ENCODE results near the gene TRIM66.

TRIM66 gene

DNA sequence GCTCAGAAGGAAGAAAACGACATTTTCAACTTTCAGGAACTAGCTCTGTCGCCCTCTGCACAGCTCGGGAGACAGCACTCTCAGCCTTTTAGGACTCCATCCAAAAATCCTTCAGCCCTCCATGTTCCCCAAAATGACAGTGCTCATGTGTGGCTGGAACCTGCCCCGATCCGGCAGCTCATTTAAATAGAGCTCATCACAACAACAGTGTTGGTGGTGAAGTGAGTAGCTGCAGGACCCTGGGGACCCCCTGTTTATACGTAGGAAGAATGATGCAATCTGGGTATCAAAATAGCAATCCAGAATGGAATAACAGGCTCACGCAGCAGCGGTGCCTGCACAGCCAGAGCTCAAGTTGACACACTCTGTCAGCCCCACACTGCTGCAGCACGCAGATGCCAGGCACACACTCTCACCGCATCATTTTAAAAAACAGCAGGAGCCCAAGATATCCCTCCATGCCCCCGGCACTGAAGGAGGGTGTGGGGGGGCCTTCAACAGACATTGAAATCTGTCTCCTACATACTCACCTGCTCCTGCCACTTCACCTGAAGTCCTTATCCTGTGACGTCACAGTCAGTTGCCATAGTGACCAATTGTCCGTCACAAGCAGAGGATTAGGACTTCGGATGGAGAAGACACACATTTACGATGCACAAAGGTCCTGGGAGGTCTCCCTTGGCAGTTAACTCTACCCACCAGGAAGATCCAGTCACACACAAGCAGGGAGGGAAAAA lies 24.0 kb downstream of the TRIM66 start:
- ATAC-seq (no peak), DNase-seq (ENCODE audit: low spot score in 2 of 2) (no peak)
- no peak overlapping the region for H3K27ac Mint-ChIP-seq
- H3K4me1 Mint-ChIP-seq: no peaks in the 10 kb centered on the region
- H3K36me3 Mint-ChIP-seq: peaks cover 5% of the 10 kb centered on the region
- H3K9me3 Mint-ChIP-seq: no peaks in the 10 kb centered on the region
- no peak overlapping the region for H3K4me3 Mint-ChIP-seq

DNA sequence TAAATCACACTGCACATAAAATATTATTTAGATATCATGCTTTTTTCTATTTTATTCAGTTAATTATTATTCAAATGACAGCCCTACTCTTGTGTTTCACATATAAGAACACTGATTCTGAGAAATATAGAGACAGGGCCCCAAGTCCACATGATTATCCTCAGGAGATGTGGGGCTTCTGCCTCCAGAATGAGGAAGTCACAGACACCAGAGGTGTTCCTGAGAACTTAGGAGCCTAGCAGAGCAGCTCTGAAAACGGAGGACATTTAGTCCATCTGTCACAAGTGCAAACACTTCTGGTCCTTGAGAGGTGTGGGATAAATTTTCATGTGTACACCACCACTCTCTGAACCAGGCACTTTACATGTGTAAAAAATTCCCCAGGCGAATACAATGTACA lies 26.2 kb downstream of the TRIM66 start:
- no peaks in the 10 kb centered on the region for H3K9me3 Mint-ChIP-seq
- no peak overlapping the region for H3K27ac Mint-ChIP-seq
- ATAC-seq: no peak

DNA sequence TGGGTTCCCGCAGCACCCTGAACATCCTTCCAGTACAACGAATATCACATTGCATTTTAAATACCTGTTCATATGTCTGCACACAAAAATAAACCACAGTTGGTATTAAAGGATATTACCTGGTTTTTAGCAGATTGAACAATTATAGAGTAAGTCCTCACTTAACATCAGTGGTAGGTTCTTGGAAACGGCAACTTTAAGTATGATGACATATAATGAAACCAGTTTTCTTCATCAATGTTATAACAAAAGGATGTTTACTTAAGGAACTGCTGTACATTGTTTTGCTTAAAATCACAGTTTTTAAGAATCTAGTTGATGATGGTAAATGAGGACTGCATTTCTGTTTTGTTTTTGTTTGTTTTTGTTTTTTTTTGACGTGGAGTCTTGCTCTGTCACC lies 28.0 kb downstream of the TRIM66 start:
- H3K27ac Mint-ChIP-seq: no peak overlapping the region
- H3K9me3 Mint-ChIP-seq: no peaks in the 10 kb centered on the region
- no peak for ATAC-seq
- H3K4me3 Mint-ChIP-seq: no peak overlapping the region
- no peaks in the 10 kb centered on the region for H3K4me1 Mint-ChIP-seq
- H3K36me3 Mint-ChIP-seq: no peaks in the 10 kb centered on the region
- no peak for DNase-seq (ENCODE audit: low spot score in 2 of 2)

More for the DNA sequence above, 26.2 kb downstream of the TRIM66 start:
- no peak overlapping the region for H3K4me3 Mint-ChIP-seq
- DNase-seq (ENCODE audit: low spot score in 2 of 2): no peak
- H3K36me3 Mint-ChIP-seq: no peaks in the 10 kb centered on the region
- no peaks in the 10 kb centered on the region for H3K4me1 Mint-ChIP-seq

DNA sequence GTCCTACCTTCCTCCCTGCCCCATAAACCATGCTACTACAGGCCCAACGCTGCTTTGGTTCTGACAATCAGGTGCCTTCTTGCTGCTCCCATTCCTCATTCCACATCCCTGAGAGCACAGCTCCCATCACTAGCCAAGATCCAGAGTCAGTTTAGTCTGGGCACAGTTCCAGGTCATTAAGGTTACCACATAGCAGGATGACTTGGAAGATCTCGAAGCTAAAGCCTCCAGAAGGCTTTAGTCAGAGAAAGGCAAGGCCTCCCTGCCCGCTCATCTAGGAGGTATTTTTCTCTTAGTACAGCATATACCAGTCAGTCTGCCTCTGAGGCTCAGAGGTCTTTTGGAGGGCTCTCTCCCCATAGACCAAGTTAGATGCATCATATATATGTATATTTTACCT lies 30.3 kb downstream of the TRIM66 start:
- no peaks in the 10 kb centered on the region for H3K36me3 Mint-ChIP-seq
- no peak overlapping the region for H3K4me3 Mint-ChIP-seq
- H3K27ac Mint-ChIP-seq: no peak overlapping the region
- DNase-seq (ENCODE audit: low spot score in 2 of 2) (no peak), ATAC-seq (no peak)
- H3K4me1 Mint-ChIP-seq: no peaks in the 10 kb centered on the region
- H3K9me3 Mint-ChIP-seq: no peaks in the 10 kb centered on the region

DNA sequence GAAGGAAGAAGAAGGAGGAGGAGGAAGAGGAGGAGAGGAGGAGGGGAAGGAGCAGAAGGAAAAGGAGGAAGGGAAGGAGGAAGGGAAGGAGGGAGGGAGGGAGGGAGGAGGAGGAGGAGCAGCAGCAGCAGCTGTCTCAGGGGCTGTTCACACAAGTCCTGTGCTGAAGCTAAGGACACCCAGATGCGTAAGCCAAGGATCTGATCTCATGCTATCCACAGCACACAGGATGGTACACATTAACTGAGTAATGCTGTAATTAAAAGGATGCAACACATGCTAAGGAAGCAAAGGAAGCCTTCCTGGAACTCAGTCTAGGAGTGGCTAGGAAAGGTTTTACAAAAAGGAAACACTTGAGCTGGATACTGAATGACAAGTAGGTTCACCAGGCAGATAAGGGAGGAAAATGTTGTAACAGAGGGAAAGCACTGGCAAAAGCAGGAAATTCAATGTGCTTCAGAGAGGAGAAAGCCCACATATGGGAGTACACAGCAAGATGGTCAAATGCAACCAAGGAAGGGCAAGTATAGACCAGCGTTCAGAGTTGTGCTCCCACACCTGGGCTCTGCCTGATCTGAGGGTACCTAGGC lies 32.0 kb downstream of the TRIM66 start:
- no peak for DNase-seq (ENCODE audit: low spot score in 2 of 2)
- no peaks in the 10 kb centered on the region for H3K4me1 Mint-ChIP-seq
- H3K27ac Mint-ChIP-seq: no peak overlapping the region

DNA sequence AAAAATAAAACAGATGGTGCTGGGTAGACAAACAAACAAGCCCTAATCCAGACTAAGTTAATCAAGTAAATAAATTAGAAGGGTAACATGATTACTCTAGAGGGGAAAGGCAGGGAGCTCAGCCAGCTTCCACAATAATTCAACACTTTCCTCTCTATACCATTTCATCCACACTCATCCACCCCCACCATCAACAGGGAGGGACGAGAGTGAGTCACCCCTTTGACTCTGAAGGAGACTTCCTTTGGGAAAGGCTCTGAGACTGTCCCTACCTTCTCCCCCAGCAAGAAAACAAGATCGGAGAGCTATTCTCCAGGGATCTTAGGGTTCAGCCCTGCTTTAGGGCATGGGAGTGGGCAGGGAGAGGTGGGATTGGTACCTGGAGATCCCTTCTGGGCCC lies 33.1 kb downstream of the TRIM66 start:
- Mint-ChIP-seq H3K4me3 (no peak overlapping the region), H3K27ac (no peak overlapping the region), H3K36me3 (no peaks in the 10 kb centered on the region), H3K9me3 (no peaks in the 10 kb centered on the region), H3K4me1 (no peaks in the 10 kb centered on the region)
- DNase-seq (ENCODE audit: low spot score in 2 of 2) (no peak), ATAC-seq (no peak)

More for the DNA sequence above, 32.0 kb downstream of the TRIM66 start:
- no peak for ATAC-seq
- no peaks in the 10 kb centered on the region for H3K9me3 Mint-ChIP-seq
- H3K4me3 Mint-ChIP-seq: no peak overlapping the region
- H3K36me3 Mint-ChIP-seq: no peaks in the 10 kb centered on the region

DNA sequence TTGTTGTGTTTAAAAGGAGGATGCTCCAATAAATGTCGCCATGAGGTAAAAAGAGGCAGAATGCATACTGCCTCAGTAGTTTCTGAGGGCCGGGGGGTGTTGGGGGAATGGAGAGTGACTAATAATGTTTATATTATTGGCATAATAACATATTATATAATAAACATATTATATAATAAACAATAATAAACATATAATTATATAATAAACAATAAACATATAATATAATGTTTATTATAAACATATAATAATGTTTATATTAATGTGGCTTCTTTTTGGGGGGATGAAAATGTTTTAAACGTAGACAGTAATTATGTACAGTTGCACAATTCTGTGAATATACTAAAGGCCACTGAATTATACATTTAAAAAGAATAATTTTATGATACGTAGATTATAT lies 35.6 kb downstream of the TRIM66 start:
- H3K9me3 Mint-ChIP-seq: no peaks in the 10 kb centered on the region
- H3K36me3 Mint-ChIP-seq: peaks cover 5% of the 10 kb centered on the region
- ATAC-seq: no peak
- H3K4me3 Mint-ChIP-seq: no peak overlapping the region
- DNase-seq (ENCODE audit: low spot score in 2 of 2): no peak
- no peak overlapping the region for H3K27ac Mint-ChIP-seq
- H3K4me1 Mint-ChIP-seq: peaks cover 1% of the 10 kb centered on the region

DNA sequence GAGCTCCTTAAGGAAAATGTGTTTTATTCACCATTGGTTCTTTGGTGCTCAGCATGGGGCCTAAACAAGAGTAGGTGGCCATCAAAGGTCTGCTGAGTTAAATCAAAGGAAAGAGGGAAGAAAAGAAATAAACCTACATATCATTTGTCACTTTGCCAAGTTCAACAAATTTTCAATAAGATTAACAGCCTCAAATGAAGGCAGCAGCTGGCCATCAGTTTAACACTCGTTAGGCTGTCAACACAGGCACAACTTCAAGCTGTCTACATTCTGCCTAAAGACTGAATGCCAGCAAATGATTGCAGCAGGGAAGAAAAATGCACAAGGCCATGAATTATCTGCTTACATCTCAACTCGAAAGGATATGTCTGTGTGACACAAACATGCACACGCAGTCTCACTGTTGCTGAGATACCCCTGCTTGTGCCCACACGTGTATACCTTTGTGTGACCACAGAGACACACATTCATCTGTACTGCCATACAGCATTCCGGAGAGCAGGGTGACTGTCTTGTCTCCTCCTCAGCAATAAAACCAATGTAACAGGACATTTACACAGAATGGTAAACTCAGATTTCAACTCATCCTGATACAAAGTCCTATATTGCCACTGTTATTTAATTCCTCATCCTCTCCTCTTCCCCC lies 40.1 kb downstream of the TRIM66 start:
- Mint-ChIP-seq H3K27ac (no peak overlapping the region), H3K4me3 (no peak overlapping the region), H3K4me1 (peaks cover 8% of the 10 kb centered on the region), H3K36me3 (peaks cover 13% of the 10 kb centered on the region), H3K9me3 (no peaks in the 10 kb centered on the region)
- ATAC-seq (no peak), DNase-seq (ENCODE audit: low spot score in 2 of 2) (no peak)

DNA sequence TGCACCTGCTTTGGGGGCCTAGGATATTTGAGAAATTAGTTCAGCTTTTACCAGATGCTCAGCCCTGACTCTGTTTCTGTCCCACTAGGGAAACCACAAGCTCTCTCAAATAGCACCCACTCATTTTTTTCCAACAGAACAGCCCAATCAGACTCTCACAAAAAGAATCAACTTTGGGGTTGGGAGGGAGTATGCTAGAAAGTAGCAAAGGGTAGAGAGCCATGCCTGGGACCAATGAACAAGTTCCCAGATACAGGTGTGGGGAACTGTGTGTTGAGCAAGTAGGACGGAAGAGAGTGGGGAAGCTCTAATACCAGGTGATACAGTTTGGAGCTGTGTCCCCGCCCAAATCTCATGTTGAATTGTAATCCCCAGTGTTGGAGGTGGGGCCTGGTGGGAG lies 41.1 kb downstream of the TRIM66 start:
- peaks cover 5% of the 10 kb centered on the region for H3K9me3 Mint-ChIP-seq
- no peak overlapping the region for H3K27ac Mint-ChIP-seq
- peaks cover 13% of the 10 kb centered on the region for H3K36me3 Mint-ChIP-seq
- DNase-seq (ENCODE audit: low spot score in 2 of 2) (no peak), ATAC-seq (no peak)
- peaks cover 8% of the 10 kb centered on the region for H3K4me1 Mint-ChIP-seq
- H3K4me3 Mint-ChIP-seq: no peak overlapping the region

DNA sequence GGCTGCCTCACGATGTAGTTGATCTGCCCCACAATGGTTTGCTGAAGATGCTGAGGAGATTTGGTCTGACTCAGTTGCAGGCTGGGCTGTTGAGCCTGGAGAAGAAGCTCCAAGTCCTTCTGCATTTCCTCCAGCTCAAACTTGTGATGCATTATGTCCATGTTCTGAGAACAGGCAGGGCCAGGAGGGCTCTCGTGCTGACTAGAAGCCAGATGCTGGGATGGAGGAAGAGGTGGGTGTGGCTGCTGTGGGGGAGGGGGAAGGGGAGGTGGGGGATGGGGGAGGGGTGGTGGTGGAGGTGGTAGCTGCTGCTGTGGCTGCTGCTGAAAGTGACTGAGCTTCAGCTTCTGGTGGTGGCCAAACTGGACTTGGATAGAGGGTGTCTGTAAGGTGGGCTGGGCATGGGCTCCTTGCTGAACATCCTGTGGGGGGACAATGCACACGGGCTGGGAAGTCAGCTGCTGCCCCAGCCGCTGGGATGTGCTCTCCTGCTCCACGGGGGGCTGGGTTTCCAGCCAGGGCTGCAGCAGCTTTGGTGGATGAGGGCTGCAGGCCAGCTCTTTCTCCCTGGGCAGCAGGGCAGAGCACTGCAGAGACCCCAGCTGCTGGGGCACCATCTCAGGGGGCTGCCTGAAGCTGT lies 42.1 kb downstream of the TRIM66 start:
- peaks cover 8% of the 10 kb centered on the region for H3K4me1 Mint-ChIP-seq
- peaks cover 13% of the 10 kb centered on the region for H3K36me3 Mint-ChIP-seq
- DNase-seq (ENCODE audit: low spot score in 2 of 2) (no peak), ATAC-seq (no peak)
- H3K27ac Mint-ChIP-seq: no peak overlapping the region
- H3K9me3 Mint-ChIP-seq: peaks cover 5% of the 10 kb centered on the region
- no peak overlapping the region for H3K4me3 Mint-ChIP-seq

DNA sequence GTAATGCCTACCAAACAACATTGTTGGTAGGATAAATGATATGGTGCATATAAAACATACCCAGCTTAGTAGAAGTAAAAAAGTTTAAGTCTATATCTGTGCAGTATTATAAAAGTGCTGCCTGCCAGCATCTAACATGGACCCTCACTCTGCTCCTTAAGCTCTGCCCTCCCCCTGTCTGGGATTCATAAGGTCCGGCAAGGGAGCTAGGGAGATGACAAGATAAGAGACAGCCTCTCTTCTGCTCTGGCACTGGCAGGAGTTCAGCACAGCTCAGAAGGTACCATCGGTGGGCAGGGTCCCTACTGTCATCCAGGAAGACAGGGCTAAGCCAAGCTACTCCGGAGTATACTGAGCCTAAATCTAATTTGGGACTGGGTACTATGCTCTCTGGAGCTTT lies 42.8 kb downstream of the TRIM66 start:
- no peak for ATAC-seq
- Mint-ChIP-seq H3K9me3 (peaks cover 5% of the 10 kb centered on the region), H3K4me1 (peaks cover 8% of the 10 kb centered on the region), H3K4me3 (no peak overlapping the region), H3K27ac (no peak overlapping the region), H3K36me3 (peaks cover 13% of the 10 kb centered on the region)
- DNase-seq (ENCODE audit: low spot score in 2 of 2): no peak

DNA sequence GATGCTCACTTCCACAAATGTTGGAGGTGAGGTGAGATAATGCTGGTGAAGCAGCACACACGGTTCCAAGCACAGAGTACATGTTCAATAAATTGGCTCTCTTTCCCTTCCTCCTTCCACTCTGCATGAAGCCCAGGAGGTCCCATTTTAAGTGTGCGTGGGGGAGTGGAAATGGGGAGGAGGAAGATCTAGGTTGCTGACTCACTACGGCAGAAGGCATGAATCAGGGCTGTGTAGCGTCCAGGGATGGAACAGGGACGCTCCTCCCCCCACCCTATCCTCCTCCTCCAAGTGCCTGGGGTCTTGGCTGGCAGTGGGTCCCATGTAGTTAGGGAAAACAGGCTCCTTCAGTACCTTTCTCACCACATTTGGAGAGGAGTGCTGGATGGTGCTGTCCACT lies 44.2 kb downstream of the TRIM66 start:
- peaks cover 5% of the 10 kb centered on the region for H3K9me3 Mint-ChIP-seq
- H3K4me1 Mint-ChIP-seq: peaks cover 8% of the 10 kb centered on the region
- no peak overlapping the region for H3K27ac Mint-ChIP-seq
- DNase-seq (ENCODE audit: low spot score in 2 of 2): no peak
- no peak overlapping the region for H3K4me3 Mint-ChIP-seq
- ATAC-seq: no peak
- peaks cover 13% of the 10 kb centered on the region for H3K36me3 Mint-ChIP-seq

DNA sequence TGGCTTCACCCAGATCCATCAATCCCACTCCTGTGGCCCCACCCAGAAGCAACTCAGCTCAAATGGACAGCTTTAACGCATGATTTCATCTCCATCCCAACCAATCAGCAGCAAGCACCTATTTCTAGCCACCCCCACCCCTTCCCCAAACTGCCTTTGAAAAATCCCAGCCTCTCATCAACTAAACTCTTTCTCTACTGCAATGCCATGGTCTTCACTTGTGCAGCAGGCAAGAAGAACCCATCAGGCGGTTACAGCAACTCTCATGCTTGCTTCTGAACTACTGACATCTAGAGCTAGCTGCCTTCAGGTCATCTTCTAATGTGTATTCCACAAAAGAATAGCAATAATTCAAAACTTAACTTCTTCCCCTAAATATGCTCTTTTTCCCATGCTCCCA lies 46.3 kb downstream of the TRIM66 start:
- Mint-ChIP-seq H3K27ac (no peak overlapping the region), H3K4me1 (no peaks in the 10 kb centered on the region), H3K4me3 (no peak overlapping the region), H3K36me3 (peaks cover 5% of the 10 kb centered on the region), H3K9me3 (peaks cover 5% of the 10 kb centered on the region)
- no peak for ATAC-seq
- DNase-seq (ENCODE audit: low spot score in 2 of 2): no peak

DNA sequence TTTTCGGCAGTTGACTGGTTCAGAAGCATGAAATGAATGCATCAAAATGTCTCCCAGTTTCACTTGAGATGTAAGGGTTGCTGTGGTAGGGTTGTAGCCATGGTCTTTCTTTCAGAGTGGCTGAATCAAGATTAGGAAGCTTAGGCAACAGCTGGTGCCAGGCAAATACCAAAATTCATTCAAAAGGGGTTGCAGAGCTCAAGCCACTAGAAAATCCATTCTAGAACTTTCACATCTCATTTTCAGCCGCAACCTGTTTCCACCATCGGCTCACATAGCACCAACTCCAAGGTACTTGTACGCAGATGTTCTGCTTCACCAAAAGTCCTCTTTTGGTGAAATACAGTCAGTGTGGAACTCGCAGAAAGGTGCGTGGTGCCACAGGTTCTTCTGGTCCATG lies 48.0 kb downstream of the TRIM66 start:
- H3K4me1 Mint-ChIP-seq: no peaks in the 10 kb centered on the region
- ATAC-seq (no peak), DNase-seq (ENCODE audit: low spot score in 2 of 2) (no peak)
- H3K9me3 Mint-ChIP-seq: peaks cover 5% of the 10 kb centered on the region
- H3K27ac Mint-ChIP-seq: no peak overlapping the region
- no peak overlapping the region for H3K4me3 Mint-ChIP-seq
- H3K36me3 Mint-ChIP-seq: peaks cover 10% of the 10 kb centered on the region

DNA sequence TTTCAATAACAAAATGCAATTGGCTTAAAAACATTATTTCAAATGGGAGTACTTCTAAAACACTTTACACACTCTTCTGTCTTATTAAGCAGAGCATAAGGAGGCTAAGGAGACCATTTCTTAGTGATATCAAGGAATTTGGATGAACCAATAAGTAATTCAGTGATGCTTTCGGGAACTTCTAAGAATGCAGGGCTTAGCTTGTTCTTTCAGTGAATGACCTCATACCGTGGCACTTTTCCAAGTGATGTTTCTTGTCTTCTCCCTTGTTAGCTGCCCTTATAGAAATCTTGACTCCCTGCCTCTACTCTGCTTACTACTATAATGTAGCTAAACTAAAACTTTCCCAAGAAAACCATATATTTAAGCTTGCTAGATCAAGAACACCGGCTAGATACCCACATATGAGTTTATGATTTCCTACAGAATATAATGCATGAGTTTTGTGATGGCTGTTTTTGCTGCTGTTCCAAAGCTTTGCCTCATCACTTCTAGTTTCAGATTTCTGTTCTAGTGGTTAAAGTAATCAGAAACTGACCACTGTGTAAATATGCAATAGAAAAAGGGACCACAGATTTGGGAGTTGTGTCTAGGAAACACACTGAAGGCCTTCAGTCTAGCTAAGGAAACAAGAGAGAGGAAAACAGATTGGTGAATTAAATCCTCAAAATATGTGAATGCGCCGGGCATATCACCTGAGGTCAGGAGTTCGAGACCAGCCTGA lies 50.9 kb downstream of the TRIM66 start:
- Mint-ChIP-seq H3K4me3 (no peak overlapping the region), H3K4me1 (no peaks in the 10 kb centered on the region), H3K36me3 (peaks cover 6% of the 10 kb centered on the region), H3K9me3 (peaks cover under 1% of the 10 kb centered on the region), H3K27ac (no peak overlapping the region)
- ATAC-seq: no peak
- DNase-seq (ENCODE audit: low spot score in 2 of 2): no peak

Data from stimulated activated effector memory CD8-positive, alpha-beta T cell treated with anti-CD3 and anti-CD28 coated beads, Interleukin-12 subunit alpha, Interleukin-12 subunit beta, amount 100 ng/mL, for 72 hours (primary cell).